ENCODE results near the gene ARID1B.

GRCh38 chr6:156912431-156912830 is 135.3 kb downstream of the ARID1B start:
- TF ChIP-seq MXI1 (IDR thresholded peaks at IDR 0.05; ENCODE audit: borderline replicate concordance, low read depth, low read length) (no peak), ADNP (CRISPR knock-in tag; IDR thresholded peaks at IDR 0.05) (no peak), CREM (IDR thresholded peaks at IDR 0.05) (no peak), CREM (CRISPR knock-in tag; IDR thresholded peaks at IDR 0.05) (no peak), SPEN (CRISPR knock-in tag; IDR thresholded peaks at IDR 0.05; ENCODE audit: low read depth) (no peak), ZNF879 (CRISPR knock-in tag; IDR thresholded peaks at IDR 0.05) (no peak), GABPA (IDR thresholded peaks at IDR 0.05; ENCODE audit: low read depth, low read length) (no peak), GABPA (CRISPR knock-in tag; IDR thresholded peaks at IDR 0.05; ENCODE audit: low read depth) (no peak), HDAC2 (CRISPR knock-in tag; IDR thresholded peaks at IDR 0.05) (no peak)
